Measurements from ENCODE around the gene ALX3. TPM values are rescaled to one million over a fixed set of nuclear protein-coding genes. Genes with fewer than 3 reads are reported as not detected.

Gene ALX3
- total RNA-seq, 1 experiment from 2014 or later: not detected

- Mint-ChIP-seq H3K27ac (ENCODE audit: low read depth, unreplicated experiment) (no peak overlapping the region), H3K27me3 (ENCODE audit: insufficient read depth, unreplicated experiment) (peaks cover 41% of the 10 kb centered on the region), H3K36me3 (ENCODE audit: insufficient read depth, unreplicated experiment) (no peaks in the 10 kb centered on the region), H3K4me1 (ENCODE audit: insufficient read depth, unreplicated experiment) (no peaks in the 10 kb centered on the region), H3K9me3 (ENCODE audit: unreplicated experiment) (no peaks in the 10 kb centered on the region), H3K4me3 (ENCODE audit: unreplicated experiment) (no peak overlapping the region)
- POLR2A ChIA-PET: no interaction called here
- no peak for TF ChIP-seq CTCF (IDR thresholded peaks at IDR 0.05; ENCODE audit: unreplicated experiment)
- CTCF ChIA-PET: interaction anchor here (1.0 to 6.4 kb wide), 5 partner anchors 9 to 69 kb away, joined by 4 to 167 read pairs (median 12); partner anchors contain the start of gene ALX3
- no TSS peak for BruUV-seq (replicated peaks)
- intact Hi-C loops (cut with micrococcal nuclease): no loop called here
- no peak for DNase-seq (ENCODE audit: unreplicated experiment)
These were observed 16.5 kb upstream of the ALX3 start for GRCh38 chr1:110086961-110087360.

GRCh38 chr1:110085671-110086070 is 15.2 kb upstream of the ALX3 start:
- BruUV-seq (replicated peaks): no TSS peak
- DNase-seq (ENCODE audit: unreplicated experiment): no peak
- no peaks in the 10 kb centered on the region for H3K9me3 Mint-ChIP-seq (ENCODE audit: unreplicated experiment)
- H3K36me3 Mint-ChIP-seq (ENCODE audit: insufficient read depth, unreplicated experiment): no peaks in the 10 kb centered on the region
- intact Hi-C loops (cut with micrococcal nuclease): no loop called here
- ChIA-PET CTCF (interaction anchor here (0.7 to 1.0 kb wide), 2 partner anchors 20 to 33 kb away, joined by 3 read pairs; no protein-coding TSS in a partner anchor), POLR2A (no interaction called here)
- H3K27me3 Mint-ChIP-seq (ENCODE audit: insufficient read depth, unreplicated experiment): peaks cover 37% of the 10 kb centered on the region
- H3K27ac Mint-ChIP-seq (ENCODE audit: low read depth, unreplicated experiment): no peak overlapping the region
- H3K4me1 Mint-ChIP-seq (ENCODE audit: insufficient read depth, unreplicated experiment): no peaks in the 10 kb centered on the region
- H3K4me3 Mint-ChIP-seq (ENCODE audit: unreplicated experiment): no peak overlapping the region
- TF ChIP-seq CTCF (IDR thresholded peaks at IDR 0.05; ENCODE audit: unreplicated experiment): no peak

GRCh38 chr1:110084227-110085078 is 14.0 kb upstream of the ALX3 start:
- TF ChIP-seq CTCF (IDR thresholded peaks at IDR 0.05; ENCODE audit: unreplicated experiment): no peak
- no peak overlapping the region for H3K4me3 Mint-ChIP-seq (ENCODE audit: unreplicated experiment)
- H3K4me1 Mint-ChIP-seq (ENCODE audit: insufficient read depth, unreplicated experiment): no peaks in the 10 kb centered on the region
- intact Hi-C loops (cut with micrococcal nuclease): no loop called here
- H3K27ac Mint-ChIP-seq (ENCODE audit: low read depth, unreplicated experiment): no peak overlapping the region
- ChIA-PET POLR2A (no interaction called here), CTCF (interaction anchor here (1.0 kb wide), 1 partner anchor 21 kb away, joined by 3 read pairs; no protein-coding TSS in a partner anchor)
- no peaks in the 10 kb centered on the region for H3K9me3 Mint-ChIP-seq (ENCODE audit: unreplicated experiment)
- no peaks in the 10 kb centered on the region for H3K36me3 Mint-ChIP-seq (ENCODE audit: insufficient read depth, unreplicated experiment)
- DNase-seq (ENCODE audit: unreplicated experiment): no peak
- peaks cover 37% of the 10 kb centered on the region for H3K27me3 Mint-ChIP-seq (ENCODE audit: insufficient read depth, unreplicated experiment)
- BruUV-seq (replicated peaks): no TSS peak

GRCh38 chr1:110083866-110084226 is 13.4 kb upstream of the ALX3 start:
- Mint-ChIP-seq H3K4me1 (ENCODE audit: insufficient read depth, unreplicated experiment) (no peaks in the 10 kb centered on the region), H3K4me3 (ENCODE audit: unreplicated experiment) (no peak overlapping the region), H3K36me3 (ENCODE audit: insufficient read depth, unreplicated experiment) (no peaks in the 10 kb centered on the region), H3K27me3 (ENCODE audit: insufficient read depth, unreplicated experiment) (peaks cover 37% of the 10 kb centered on the region), H3K9me3 (ENCODE audit: unreplicated experiment) (no peaks in the 10 kb centered on the region), H3K27ac (ENCODE audit: low read depth, unreplicated experiment) (no peak overlapping the region)
- intact Hi-C loops (cut with micrococcal nuclease): no loop called here
- TF ChIP-seq CTCF (IDR thresholded peaks at IDR 0.05; ENCODE audit: unreplicated experiment): no peak
- DNase-seq (ENCODE audit: unreplicated experiment): no peak
- CTCF ChIA-PET: interaction anchor here (1.4 kb wide), 1 partner anchor 21 kb away, joined by 4 read pairs; no protein-coding TSS in a partner anchor
- POLR2A ChIA-PET: no interaction called here
- no TSS peak for BruUV-seq (replicated peaks)

All from MCF 10A (cell line).